Measurements from ENCODE around the gene NUP50.

DNA sequence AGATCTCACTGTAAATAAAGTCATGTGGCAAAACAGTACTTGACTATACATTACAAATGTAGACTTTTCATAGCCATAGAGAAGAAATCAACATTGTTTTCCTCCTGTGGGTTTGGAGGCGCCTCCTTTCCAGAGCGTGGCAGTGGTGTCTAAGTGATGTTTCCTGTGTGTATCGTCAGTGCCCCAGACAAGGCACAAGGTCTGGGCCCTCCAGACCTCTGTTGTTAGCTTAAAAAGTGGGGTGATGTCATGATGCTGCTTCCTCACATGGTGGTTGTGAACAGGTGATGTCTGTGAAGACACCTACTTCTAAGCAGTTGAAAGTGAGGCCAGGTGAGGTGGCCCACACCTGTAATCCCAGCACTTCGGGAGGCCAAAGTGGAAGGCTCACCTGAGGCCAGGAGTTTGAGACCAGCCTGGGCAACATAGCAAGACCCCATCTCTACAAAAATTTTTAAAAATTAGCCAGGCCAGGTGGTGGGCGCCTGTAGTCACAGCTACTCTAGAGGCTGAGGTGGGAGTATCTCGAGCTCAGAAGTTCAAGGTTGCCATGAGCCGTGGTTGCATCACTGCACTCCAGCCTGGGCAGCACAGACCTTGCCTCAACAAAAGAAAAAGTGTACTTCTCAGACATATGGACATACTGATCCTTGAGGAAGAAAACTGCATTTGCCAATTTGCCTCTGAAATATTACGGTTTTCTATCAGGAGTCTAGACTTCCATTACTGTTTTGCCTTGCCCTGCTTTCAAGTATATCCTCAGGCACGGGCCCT is 15.7 kb downstream of the NUP50 start:
- no peak for TF ChIP-seq POLR2A (IDR thresholded peaks at IDR 0.05)
- TF ChIP-seq, protein P1, sequence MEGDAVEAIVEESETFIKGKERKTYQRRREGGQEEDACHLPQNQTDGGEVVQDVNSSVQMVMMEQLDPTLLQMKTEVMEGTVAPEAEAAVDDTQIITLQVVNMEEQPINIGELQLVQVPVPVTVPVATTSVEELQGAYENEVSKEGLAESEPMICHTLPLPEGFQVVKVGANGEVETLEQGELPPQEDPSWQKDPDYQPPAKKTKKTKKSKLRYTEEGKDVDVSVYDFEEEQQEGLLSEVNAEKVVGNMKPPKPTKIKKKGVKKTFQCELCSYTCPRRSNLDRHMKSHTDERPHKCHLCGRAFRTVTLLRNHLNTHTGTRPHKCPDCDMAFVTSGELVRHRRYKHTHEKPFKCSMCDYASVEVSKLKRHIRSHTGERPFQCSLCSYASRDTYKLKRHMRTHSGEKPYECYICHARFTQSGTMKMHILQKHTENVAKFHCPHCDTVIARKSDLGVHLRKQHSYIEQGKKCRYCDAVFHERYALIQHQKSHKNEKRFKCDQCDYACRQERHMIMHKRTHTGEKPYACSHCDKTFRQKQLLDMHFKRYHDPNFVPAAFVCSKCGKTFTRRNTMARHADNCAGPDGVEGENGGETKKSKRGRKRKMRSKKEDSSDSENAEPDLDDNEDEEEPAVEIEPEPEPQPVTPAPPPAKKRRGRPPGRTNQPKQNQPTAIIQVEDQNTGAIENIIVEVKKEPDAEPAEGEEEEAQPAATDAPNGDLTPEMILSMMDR (IDR thresholded peaks at IDR 0.05) = no peak
- no peak for TF ChIP-seq POLR2AphosphoS5 (IDR thresholded peaks at IDR 0.05; ENCODE audit: insufficient read depth in 1 of 2, low read depth in 1 of 2)

All from vagina (tissue), 2 donors.